Measurements from ENCODE around the gene LMAN2L.
A peak's percentile ranks its signal among the peaks of the same experiment; 100 is the strongest.

Gene LMAN2L, protein sequence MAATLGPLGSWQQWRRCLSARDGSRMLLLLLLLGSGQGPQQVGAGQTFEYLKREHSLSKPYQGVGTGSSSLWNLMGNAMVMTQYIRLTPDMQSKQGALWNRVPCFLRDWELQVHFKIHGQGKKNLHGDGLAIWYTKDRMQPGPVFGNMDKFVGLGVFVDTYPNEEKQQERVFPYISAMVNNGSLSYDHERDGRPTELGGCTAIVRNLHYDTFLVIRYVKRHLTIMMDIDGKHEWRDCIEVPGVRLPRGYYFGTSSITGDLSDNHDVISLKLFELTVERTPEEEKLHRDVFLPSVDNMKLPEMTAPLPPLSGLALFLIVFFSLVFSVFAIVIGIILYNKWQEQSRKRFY

DNA sequence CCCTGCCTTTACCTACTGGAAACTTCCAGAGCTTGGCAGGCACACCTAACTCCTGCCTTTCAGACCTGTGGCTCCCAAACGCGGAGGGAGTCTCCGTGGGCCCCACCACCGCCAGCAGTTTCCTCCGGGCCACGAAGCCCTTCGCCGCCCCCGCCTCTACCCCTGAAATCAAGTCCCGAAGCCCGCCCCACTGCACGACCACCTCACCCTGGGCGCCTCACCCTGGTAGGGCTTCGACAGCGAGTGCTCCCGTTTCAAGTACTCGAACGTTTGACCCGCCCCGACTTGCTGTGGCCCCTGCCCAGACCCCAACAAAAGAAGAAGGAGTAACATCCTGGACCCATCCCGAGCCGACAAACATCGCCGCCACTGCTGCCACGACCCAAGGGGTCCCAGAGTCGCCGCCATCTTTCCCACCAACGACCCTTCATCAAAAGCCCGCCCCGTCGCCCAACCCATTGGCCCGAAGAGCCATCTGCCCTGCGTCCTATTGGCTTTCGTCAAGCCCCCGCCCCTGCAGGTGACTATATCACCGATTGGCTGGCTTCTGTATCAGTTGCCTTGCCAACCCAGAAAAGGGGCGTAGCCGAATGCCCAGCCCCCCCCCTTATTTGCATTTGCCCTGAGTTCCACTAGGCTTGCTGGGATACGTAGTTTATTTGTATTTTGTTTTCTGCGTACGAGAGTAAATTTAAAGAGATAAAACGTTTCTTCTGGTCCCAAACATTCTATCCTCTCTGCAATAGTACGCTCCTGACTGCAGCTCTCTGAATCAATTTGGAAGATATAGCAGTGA, at the start of gene LMAN2L:
Gene LMAN2L, minus strand, starts transcription at position 432 of the 796 bp plus-strand sequence. Its CDS starts 24 bp downstream, at position 408.
- peak; percentile 97 for DNase-seq (ENCODE audit: low read depth)

- DNase-seq (ENCODE audit: low read depth), result no peak
Measured at GRCh38 chr2:96789245-96789617, 49.4 kb upstream of the LMAN2L start.

GRCh38 chr2:96788442-96789244, 48.8 kb upstream of the LMAN2L start:
- DNase-seq (ENCODE audit: low read depth), result no peak

DNA sequence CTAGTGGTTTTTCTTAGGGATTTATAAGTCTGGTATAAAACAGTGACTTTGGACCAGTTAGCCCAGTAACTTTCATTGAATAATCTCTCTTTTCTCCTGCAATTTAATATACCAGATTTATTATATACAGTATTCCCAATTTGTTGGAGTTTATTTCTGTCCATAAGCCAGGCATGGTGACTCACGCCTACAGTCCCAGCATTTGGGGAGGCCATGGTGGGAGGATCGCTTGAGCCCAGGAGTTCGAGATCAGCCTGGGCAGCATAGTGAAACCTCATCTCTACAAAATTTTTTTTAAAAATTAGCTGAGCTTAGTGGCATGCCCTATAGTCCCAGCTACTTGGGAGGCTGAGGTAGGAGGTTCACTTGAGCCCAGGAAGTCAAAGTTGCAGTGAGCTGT, 47.5 kb upstream of the LMAN2L start:
- DNase-seq (ENCODE audit: low read depth), result no peak

- no peak for DNase-seq (ENCODE audit: low read depth)
Measured at GRCh38 chr2:96783388-96783787, 43.5 kb upstream of the LMAN2L start.

- DNase-seq (ENCODE audit: low read depth), result no peak
Measured at GRCh38 chr2:96775160-96775559, 35.3 kb upstream of the LMAN2L start.

DNA sequence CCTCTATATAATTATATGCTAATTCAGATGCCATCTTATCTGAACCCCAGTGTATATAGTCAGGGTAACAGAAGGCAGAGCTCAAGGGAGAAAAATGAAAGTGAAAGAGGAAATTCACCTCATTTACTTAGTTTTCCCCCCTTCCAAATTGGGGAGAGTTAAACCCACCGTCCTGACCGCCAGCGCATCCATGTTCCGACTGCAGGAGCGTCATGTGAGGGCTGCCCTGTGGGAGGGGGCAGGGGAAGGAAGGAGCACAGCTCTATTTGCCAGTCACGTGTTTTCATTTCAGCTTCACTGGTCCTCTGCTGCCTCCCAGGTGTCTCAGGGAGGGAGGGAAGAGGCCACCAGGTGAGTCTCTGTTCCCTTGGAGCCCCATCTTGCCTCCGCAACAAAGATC, 34.1 kb upstream of the LMAN2L start:
- DNase-seq (ENCODE audit: low read depth), result peak; percentile 47

DNA sequence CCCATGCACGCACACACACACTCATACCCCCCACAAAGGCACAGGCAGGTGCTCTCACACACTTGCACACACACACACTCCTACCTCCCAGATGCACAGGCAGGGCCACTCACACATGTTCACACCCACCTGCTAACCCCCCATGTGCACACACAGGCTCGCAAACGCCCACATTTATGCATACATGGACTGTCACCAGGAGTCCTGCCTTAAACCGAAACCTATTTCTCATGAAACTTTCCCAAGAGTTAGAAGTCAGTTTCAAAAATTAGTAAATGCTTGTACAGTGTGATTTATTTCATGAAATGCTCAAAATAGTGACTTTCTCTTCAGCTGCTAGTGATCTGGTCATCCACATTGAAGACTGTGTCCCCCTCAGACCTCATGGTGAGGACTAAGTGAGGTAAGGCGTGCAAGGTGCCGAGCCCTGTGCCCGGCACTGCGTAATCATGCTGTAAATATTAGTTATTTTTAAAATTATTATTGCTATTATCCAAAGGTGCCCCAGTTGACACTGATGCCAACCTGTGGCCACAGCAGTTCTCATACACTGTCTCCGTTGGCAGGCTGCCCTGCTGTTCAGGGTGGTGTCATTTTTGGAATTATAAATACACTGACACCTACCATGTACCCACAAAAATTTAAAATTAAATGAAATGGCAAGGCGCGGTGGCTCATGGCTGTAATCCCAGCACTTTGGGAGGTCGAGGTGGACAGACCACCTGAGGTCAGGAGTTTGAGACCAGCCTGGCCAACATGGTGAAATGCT, 33.2 kb upstream of the LMAN2L start:
- peak; percentile 39 for DNase-seq (ENCODE audit: low read depth)

GRCh38 chr2:96771796-96772618, 32.1 kb upstream of the LMAN2L start:
- DNase-seq (ENCODE audit: low read depth), result no peak

DNA sequence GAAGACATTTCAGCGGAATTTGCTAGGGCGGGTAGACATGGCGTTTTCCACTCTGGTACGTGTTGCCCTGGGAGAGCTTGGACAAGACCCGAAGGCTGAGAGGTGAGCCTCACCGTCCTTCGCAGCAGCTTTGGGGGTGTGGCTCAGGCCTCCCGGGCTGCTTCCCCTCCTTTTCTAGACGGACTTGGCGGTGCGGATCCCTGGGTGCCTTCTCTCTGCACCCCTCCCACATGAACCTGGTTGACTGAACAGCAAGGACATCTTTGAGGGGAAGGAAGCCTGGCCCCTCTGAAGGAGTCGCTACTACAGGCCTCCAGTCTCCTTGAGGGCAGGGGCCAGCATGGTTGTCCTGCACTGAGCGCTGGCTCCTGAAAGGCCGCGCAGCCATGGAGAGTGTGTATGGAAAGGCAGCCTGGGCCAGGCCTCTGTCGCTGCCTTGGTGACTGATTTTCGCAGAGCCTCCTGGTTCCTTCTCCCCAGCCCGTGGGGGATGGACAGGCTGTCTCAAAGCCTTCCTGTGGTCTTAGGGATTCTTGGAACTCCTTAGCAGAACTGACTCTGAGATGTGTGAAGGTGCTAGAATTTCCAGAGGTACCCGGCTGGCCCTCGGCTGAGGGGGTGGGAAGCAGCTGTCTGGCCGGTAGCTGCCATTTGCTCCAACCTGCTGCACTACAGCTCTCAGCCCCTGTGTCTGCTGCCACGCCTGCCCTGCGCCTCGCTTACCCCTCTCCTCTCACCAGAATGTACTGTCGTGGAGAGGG, 30.8 kb upstream of the LMAN2L start:
- DNase-seq (ENCODE audit: low read depth), result no peak

GRCh38 chr2:96769814-96770213, 29.9 kb upstream of the LMAN2L start:
- DNase-seq (ENCODE audit: low read depth), result no peak

- DNase-seq (ENCODE audit: low read depth), result no peak
Measured at GRCh38 chr2:96768083-96768561, 28.3 kb upstream of the LMAN2L start.

- DNase-seq (ENCODE audit: low read depth), result no peak
Measured at GRCh38 chr2:96767135-96767871, 27.4 kb upstream of the LMAN2L start.

DNA sequence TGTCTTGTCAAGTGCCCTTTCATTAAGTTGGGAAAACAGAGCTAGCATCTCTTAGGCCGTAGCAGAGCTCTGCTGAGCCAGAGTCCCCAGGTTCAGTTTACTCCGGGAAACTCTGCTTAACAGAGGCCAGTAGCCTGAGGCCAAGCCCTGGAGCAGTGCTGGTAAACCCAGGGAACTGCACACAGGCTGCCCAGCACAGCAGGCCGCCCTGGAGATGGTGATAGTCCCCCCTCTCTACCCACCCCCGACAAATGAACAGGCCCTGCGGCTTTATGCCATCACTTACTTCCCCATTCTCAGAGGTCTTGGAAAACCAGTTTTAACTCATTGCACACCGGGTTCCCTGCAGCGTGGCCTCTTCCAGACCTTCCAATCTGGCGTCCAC, 24.4 kb upstream of the LMAN2L start:
- no peak for DNase-seq (ENCODE audit: low read depth)

GRCh38 chr2:96763511-96764252, 23.8 kb upstream of the LMAN2L start:
- no peak for DNase-seq (ENCODE audit: low read depth)

- no peak for DNase-seq (ENCODE audit: low read depth)
Measured at GRCh38 chr2:96762529-96763311, 22.9 kb upstream of the LMAN2L start.

DNA sequence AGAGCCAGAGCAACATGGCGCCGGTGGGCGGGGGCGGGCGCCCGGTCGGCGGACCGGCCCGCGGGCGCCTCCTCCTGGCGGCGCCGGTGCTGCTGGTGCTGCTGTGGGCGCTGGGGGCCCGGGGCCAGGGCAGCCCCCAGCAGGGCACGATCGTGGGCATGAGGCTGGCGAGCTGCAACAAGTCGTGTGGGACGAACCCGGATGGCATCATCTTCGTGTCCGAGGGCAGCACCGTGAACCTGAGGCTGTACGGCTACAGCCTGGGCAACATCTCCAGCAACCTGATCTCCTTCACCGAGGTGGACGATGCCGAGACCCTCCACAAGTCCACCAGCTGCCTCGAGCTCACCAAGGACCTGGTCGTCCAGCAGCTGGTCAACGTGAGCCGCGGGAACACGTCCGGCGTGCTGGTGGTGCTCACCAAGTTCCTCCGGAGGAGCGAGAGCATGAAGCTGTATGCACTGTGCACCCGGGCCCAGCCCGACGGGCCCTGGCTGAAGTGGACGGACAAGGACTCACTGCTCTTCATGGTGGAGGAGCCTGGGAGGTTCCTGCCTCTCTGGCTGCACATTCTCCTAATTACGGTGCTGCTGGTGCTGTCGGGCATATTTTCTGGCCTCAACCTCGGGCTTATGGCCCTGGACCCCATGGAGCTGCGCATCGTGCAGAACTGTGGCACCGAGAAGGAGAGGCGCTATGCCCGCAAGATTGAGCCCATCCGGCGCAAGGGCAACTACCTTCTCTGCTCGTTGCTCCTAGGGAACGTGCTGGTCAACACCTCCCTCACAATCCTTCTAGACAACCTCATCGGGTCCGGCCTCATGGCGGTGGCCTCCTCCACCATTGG, 21.3 kb upstream of the LMAN2L start:
- no peak for DNase-seq (ENCODE audit: low read depth)
